PC-9 (cell line): ENCODE results near the gene CETN3.

Source experiments
- EZH2 ChIP-seq: fragments of 200-600 bp; sonication (generic); IDR thresholded peaks from 2 replicates; pipeline ENCODE4 v1.8.0; 2017; ENCODE audit warnings: antibody characterized with exemption, low read depth
- TF ChIP-seq, protein P1 (sequence below): fragments of 200-600 bp; sonication (generic); conservative IDR thresholded peaks from 2 replicates; pipeline ENCODE4 v1.6.1; 2017; ENCODE audit warnings: mixed run types, antibody characterized with exemption, mild to moderate bottlenecking, moderate library complexity

GRCh38 chr5:90366948-90367347 is 42.6 kb downstream of the CETN3 start:
- TF ChIP-seq, protein P1, sequence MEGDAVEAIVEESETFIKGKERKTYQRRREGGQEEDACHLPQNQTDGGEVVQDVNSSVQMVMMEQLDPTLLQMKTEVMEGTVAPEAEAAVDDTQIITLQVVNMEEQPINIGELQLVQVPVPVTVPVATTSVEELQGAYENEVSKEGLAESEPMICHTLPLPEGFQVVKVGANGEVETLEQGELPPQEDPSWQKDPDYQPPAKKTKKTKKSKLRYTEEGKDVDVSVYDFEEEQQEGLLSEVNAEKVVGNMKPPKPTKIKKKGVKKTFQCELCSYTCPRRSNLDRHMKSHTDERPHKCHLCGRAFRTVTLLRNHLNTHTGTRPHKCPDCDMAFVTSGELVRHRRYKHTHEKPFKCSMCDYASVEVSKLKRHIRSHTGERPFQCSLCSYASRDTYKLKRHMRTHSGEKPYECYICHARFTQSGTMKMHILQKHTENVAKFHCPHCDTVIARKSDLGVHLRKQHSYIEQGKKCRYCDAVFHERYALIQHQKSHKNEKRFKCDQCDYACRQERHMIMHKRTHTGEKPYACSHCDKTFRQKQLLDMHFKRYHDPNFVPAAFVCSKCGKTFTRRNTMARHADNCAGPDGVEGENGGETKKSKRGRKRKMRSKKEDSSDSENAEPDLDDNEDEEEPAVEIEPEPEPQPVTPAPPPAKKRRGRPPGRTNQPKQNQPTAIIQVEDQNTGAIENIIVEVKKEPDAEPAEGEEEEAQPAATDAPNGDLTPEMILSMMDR = no peak
- no peak for TF ChIP-seq EZH2
